Islet of Langerhans (tissue), 1 donor: ENCODE data around the gene RGP1.

ENCODE experiments used
- FAIRE-seq: peaks from one replicate; lab custom pipeline; 2011; peaks lifted over from hg19 to GRCh38; lab: Jason Lieb, UNC

RGP1 gene

DNA sequence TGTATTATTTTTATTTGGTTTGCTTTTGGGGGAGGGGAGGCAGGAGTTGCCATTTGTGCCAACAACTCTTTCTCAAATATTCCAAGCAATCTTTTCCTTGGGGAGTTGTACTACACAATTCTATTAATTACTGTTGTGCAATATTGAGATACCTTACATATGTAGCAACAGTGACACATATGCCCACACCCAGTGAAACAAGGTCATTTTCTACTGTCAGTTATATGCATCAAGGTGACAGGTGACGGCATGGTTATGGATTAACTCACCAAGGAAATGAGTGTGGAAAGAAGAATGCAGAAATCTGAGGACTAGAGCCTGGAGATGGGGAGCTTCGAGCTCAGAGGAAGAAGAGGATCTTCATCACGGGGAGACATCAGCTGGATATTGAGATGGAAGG is 22.9 kb downstream of the RGP1 start:
- FAIRE-seq, result no peak

DNA sequence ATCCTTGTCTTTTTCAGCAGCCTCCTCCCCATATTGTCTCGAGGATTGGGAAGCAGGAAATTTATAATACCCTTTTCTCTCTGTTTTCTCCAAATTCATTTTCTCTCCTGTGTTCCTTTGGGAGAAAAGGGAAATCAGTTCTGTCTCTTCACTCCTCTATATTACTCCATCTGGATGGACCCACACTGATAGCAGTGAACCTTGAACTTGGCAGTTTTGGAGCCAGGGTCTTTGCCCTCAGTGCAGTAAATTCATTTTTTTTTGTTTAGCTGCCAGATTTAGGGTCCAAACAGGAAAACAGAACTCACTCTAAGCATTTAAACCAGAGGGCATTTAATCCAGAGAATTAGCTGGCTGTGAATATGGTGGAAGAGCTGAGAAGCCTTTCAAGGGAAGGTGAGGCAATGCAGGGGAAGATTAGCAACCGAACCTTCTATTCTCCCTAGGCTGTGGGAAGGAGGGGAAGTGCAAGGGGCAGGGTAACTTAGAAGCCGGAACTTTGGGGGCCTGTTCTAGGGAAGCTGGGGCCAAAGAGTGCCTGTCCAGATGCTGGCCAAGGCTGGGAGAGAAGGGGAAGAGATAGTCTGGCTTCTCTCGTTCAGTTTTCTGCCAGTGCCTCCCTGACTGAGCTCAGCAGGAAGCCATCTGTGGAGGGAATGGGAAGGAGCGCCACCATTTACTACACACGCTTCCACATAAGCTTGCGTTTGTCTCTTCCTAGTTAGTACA is 26.0 kb downstream of the RGP1 start:
- no peak for FAIRE-seq

DNA sequence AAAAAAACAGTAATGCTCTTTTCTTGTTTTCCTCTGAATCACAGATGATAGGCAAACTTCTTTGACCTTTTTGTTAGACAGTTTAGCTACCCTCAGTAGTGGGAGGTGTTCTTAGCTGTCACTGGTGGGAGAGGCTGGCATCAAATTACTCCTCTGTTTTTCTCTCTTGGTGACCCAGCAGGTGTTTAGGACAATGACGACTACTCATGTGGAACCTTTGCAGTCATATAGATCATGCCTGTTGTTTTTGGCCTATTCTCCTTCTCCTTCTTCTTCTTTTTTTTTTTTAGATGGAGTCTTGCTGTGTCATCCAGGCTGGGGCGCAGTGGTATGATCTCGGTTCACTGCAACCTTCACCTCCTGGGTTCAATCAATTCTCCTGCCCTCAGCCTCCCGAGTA is 26.9 kb downstream of the RGP1 start:
- FAIRE-seq, result no peak

DNA sequence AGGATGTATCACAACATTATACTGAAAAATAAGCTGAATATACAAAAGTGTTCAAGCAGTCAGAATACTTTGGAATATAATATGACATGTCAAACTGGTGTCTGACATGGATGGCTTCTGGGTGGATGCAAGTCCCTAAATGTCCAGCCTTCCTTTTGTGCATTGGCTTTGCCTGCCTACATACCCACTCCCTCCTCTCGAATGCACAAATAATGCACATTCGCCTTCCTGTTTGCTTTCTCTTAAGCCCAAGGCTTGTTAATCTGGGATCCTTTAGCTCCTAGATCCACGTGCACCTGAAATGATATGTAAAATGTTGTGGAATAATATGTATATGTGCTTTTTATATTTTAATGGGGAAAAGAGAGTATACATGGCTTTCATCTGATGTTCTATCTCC is 29.4 kb downstream of the RGP1 start:
- no peak for FAIRE-seq

DNA sequence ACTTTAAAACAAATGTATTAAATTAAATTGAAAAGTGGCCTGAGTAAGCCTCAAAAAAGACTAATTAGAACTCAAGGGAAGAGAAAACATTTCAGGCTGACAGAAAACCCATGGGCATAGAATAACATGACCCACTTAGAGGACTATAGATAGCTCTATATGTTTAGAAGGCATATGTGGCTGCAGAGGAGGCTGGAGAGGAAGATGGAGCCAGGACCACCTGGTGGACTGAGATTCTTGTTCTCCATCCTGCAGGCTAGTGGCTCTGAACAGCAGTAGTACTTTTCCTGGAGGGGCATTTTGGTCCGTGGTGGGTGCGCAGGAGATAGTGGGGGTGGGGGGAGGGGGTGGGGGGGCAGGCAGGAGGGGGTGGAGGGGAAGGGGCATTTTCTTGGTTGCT is 32.0 kb downstream of the RGP1 start:
- FAIRE-seq, result no peak

DNA sequence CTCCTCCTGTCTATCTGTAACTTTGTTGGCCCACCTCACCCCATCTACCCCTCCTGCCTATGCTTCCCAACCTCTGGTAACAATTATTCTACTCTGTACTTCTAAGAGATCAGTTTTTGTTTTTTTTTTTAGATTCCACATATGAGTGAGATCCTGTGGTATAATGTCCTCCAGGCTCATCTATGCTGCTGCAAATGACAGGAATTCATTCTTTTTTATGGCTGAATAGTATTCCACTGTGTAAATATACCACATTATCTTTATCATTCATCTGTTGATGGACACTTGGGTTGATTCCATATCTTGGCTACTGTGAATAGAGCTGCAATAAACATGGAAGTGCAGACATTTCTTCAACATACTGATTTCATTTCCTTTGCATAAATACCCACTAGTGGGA is 34.3 kb downstream of the RGP1 start:
- no peak for FAIRE-seq

DNA sequence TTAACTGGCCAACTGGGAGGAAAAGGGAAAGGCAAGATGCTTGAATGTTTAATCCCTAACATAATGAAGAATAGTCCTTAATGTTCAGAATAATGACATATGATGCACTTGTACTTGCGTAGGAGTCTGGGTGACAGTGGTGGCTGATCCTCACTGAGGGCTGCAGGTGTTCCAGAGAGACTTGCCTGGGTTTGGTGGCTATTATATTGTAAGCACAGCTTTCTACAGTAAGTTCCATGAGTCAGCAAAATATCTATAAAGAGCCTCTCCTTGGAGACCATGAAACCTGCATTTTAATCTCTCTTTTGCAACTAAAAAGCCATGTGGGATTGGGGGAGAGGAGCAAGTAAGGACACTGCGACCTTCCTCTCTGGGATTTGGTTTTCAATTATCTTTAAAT is 40.5 kb downstream of the RGP1 start:
- FAIRE-seq, result no peak

DNA sequence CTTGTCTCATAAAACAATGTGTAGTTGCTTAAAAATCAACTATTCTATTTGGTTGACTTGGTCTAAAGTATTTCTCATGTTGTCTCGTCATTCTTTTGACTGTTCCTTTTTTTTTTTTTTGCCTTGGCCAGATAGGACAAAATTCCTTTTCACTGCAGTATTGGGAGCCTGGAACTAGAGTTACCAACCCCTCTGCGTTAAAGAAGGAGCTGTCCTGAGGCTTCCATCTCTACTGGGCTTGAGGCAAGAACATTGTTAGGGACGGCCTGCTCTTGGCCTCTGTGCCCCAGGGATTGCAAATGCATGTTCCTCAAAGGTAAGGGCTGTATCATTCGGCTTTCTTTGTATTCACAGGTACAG is 40.9 kb downstream of the RGP1 start:
- no peak for FAIRE-seq

DNA sequence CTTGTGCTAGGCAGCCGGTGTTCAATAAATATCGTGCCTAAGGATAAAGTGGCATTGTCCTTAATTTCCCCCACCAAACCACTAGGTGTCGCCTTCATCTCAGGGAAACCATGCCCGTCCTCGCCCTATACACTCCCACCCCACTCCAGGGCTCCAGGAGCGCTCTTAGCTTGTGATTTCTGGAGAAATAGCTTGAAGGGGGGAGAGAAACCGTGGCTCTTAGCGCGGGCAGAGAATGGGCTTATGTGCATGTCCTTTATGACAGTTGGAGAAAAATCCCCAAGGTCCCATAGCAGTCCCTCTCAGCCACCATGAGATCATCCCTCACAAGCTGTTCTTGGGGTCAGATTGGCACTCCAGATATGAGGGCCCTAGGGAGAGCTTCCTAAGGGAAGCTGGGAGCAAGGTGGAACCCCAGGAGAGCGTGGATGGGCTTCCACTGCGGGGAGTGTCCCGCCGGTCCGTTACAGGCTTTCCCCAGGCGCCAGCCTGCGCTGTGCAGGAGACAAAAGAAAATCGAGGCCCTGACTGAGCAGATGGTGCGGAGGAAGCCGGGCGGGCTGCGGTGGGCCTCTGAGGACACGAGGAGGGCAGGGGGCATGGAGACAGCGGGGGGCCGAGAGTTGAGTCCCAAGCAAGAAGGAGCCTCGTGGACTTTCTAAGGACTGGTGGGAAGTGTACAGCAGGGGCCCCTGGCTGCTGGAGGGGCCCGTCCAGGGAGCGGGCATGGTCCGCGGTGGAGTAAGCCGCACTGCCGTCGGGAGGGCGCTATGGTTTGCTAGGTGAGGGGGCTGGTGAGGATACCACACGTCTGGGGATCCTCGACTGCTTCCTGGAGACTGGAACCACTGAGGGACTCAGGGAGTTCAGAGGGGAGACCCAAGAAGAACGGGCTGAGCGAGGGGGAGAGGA is 41.6 kb downstream of the RGP1 start:
- peak; percentile 79 for FAIRE-seq

DNA sequence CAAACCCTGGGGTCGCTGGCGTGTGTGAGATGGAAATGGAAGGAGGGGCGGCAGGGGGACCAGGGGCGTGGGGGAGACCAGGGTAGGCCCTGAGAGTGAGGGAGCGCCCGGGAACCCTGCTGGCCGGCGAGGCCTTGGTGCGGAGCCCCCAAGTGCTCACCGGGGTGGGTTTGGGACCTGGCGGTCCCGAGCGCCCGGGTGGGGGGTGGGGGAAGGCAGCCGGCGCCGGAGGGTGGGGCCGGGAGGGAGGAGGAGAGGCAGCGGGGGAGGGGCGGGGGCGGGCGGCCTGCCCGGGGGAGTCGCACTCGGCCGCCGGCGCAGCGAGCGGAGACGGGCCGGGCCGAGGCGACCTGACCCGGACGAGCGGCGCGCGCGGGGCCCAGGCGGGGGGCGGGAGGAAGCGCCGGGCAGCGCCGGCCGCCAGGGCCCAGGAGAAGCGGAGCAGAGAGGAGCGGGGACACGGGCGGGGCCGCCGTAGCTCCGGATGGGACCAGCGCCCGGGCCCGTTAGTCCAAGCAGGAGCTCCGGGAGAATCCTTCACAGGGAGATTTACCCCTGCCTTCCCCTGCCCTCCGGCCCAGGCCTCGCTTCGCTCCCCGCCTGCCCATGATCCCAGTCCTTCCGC is 42.3 kb downstream of the RGP1 start, which contains the start of gene NPR2:
Gene NPR2, plus strand, starts transcription at position 295 of the 625 bp plus-strand sequence. CDS start 818 bp downstream, outside the sequence.
- no peak for FAIRE-seq

DNA sequence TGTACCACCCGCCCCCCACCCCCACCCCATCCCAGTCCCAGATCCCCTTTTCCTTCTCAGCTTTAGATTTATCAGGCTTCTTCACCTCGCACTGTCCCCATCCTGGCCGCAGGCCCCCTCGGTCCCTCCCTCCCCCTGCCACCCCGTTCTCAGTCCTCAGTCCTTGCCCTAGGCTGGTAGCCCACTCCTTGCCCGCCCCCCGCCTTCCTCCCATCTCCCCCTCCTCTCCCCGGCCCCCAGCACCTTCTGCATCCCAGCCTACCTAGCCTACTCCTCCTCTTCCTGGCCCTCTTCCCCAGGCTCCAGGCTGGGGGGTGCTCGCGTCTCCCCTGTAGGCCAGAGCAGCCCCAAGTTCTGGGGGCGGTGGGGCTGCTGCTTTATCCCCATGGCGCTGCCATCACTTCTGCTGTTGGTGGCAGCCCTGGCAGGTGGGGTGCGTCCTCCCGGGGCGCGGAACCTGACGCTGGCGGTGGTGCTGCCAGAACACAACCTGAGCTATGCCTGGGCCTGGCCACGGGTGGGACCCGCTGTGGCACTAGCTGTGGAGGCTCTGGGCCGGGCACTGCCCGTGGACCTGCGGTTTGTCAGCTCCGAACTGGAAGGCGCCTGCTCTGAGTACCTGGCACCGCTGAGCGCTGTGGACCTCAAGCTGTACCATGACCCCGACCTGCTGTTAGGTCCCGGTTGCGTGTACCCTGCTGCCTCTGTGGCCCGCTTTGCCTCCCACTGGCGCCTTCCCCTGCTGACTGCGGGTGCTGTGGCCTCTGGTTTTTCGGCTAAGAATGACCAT is 43.1 kb downstream of the RGP1 start:
- no peak for FAIRE-seq

DNA sequence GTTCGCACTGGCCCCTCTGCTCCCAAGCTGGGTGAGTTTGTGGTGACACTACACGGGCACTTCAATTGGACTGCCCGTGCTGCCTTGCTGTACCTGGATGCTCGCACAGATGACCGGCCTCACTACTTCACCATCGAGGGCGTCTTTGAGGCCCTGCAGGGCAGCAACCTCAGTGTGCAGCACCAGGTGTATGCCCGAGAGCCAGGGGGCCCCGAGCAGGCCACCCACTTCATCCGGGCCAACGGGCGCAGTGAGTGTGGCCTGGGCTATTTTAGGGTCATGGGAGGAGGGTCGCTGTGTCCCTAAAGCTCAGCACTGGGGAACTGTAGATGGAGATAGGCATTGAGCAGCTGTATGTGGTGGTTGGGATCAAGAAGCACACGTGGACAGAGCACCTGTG is 43.7 kb downstream of the RGP1 start:
- no peak for FAIRE-seq

DNA sequence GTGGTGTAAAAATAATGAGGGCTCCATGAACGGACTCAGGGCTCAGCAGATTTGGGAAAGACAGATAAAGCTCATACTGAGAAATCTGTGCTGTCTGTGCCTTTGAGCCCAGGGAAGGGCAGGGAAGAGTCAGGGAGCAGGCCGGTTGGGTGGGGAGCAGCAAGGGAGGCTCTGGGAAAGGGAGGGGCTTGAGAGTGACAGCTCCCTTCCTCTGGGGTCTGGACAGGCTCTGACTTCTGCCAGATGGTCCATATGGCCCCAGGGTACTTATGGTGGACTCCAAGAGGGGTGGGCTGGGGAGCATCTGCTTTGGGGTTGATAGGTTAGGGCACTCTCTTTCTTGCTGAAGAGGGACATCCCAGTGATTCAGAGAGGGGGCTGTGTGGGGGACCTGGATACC is 44.4 kb downstream of the RGP1 start:
- FAIRE-seq, result no peak

DNA sequence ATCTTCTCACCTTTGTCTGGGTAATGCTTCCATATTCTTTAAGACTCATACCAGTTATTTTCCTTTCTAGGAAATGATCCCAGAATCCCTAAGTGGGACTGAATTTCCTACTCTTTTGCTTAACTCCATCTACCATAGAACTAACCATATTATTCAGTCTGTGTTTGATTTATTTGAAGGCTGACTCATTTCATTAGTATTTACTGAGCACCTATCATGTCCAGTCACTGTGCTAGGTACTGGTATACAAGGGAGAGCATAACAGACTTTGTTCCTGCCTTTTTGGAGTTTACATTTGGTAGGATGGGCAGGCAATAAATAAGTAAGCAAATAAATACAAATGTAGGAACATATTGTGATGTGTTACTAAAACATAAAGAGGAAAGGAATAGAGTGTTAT is 46.6 kb downstream of the RGP1 start:
- FAIRE-seq, result no peak

DNA sequence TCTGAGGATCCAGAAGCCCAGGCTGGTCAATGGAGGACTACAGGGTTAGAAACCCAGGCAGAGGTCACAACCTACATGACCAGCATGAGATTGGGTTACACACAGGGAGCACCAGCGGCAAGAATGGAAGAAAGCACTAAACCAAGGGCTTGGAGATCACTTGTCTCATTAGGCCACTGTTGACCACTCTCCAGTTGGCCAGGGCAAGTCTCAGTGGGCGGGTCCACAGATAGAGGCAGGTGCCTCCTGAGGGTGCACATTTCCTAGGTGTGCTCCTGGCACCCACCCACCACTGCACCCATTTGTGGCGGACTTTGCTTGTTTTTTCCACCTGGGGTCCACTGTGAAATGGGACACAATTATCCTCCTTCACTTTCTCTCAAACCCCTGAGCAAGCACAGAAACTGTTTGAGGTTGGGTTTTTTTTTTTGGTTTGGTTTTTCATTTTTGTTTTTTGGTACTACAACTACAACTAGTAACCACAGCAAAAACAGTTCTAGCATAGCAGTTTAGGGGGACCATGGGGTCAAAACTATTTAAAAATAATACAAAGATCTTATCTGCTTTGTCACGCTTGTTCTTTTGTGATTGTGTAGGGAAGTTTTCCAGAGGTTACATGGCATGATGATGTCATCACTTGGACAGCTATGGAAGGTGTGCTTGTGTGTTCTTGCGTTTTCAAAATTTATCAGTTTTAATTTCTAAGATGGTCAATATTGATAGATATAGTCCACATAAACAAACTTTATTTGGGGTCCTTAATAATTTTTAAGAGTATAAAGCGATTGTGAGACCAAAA is 48.4 kb downstream of the RGP1 start:
- no peak for FAIRE-seq

DNA sequence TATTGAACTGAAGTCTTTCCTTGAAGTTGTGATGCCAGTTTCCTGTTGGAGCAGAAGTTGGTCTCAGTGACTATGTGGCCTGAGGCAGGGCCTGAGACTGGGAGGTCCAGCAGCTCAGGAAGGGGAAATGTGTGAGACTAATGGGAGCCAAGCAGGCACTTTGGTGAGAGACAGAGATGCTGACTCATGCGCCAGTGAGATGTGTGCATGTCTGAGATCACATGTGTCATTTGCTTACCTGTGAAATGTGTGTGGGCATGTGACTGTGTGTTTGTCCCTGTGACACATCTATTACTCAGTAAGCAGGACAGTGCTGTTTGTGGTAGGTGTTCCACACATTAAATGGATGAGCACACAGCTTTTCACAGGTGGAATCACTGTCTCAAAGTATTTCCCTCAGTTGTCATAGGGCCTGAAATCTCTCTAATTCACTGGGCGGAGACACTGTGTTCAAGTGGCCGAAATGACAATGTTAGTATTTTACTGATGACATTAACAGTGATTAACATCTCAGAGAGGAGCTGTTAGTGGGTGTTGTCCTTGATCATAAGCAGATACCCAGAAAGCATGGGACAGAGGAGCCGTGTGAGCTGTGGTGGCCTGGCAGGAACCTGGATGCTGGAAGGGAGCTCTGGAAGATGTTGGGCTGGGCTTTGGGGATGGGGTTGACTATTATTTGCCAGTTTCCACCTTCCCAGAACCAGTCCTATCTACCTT is 49.7 kb downstream of the RGP1 start:
- FAIRE-seq, result peak; percentile 96

DNA sequence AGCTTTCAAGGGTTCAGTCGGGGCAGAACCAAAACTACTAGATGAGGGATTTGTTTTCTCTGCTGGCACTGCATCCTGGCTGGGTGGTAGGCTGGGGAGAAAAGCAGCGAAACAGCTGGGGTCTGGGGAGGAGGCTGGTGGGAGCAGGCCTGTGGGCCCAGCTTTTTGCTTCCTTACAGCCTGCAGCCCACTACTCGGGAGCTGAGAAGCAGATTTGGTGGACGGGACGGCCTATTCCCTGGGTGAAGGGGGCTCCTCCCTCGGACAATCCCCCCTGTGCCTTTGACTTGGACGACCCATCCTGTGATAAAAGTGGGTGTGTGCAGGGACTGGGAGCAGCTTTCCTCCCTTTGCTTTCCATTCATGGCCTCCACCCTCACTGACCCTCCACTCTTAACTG is 51.4 kb downstream of the RGP1 start:
- FAIRE-seq, result no peak

DNA sequence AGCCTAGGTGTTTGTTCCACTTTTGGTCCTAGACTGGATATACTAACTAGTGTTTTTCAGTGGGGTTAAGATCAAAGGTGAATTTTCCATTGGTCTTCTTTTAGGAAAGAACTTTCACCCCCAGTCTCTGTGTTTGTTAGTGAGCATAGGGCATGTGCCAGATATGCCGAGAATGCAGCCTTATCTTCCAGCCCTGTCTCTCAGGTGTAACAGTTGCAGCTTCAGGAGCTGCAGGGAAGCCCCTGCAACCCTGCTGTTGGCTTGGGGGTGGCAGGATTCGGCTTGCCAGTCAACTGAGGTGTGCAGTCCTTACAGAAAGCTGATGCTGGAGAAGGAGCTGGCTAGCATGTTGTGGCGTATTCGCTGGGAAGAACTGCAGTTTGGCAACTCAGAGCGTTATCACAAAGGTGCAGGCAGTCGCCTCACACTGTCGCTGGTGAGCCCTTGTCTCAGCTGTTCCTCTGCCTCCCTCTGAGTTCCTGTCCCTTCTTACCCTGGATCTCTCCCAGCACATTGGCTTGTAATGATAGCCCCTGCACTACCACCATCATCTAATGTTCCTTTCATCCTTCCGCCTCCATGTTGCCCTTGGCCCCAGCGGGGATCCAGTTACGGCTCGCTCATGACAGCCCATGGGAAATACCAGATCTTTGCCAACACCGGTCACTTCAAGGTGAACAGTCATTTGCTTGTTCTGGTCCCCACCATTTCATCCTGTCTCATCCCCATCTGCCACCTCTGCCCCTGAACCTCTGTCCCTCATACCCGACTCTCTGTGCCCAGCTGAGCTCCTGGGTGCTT is 52.4 kb downstream of the RGP1 start:
- FAIRE-seq, result no peak

DNA sequence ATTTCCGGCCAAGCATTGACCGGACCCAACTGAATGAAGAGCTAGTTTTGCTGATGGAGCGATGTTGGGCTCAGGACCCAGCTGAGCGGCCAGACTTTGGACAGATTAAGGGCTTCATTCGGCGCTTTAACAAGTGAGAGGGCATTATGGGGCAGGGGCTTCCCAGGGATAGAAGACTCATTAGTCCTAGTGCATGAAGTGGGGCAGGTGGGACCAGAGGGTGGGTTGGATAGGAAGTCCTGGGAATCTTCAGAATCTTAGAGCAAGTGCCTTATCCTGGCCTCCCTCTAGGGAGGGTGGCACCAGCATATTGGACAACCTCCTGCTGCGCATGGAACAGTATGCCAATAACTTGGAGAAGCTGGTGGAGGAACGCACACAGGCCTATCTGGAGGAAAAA is 57.0 kb downstream of the RGP1 start:
- no peak for FAIRE-seq
